Measurements from ENCODE around the gene DCLK2. TPM values are rescaled to one million over a fixed set of nuclear protein-coding genes. Genes with fewer than 3 reads are reported as not detected.

The DCLK2 gene
- total and polyA plus RNA-seq, 2 of the 13 experiments (the other 11 are each of a cell fraction or from before 2014, with no cell fraction given), result not detected

DNA sequence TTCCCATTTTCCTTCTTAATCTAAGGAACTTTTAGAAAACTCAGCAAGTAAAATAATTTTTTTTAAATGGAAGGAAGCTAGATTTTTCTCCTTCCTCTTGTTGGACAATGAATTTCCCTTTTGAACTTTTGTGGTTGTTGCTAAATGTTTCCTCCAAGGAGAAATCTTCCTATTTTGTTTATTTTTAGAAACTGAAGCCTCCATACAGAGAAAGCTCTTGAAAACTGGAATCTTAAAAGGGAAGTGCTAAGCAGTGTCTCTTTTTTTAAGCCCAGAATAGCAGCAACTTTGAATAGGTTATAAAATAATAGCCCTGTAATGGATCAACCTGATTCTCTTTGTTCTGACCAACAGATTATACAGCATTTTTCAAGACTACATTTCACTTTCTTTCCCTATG, 15.1 kb upstream of the DCLK2 start:
- FAIRE-seq (no peak), DNase-seq (ENCODE audit: low spot score) (no peak), ATAC-seq (no peak)
- no TSS peak for BruUV-seq (replicated peaks)
- Histone ChIP-seq H3K27me3 (ENCODE audit: control insufficient read depth in 1 of 2, insufficient read depth in 2 of 2, low read length in 2 of 2) (no peaks in the 10 kb centered on the region), H2AFZ (ENCODE audit: low read length) (no peak overlapping the region), H3K4me1 (ENCODE audit: insufficient read depth, low read length) (no peaks in the 10 kb centered on the region), H3K79me2 (ENCODE audit: insufficient read depth, low read length) (no peaks in the 10 kb centered on the region), H3K36me3 (replicated peaks in 1 of 2; ENCODE audit: control insufficient read depth in 1 of 2, insufficient read depth in 2 of 2, low read length in 2 of 2) (no peaks in the 10 kb centered on the region), H3K27ac (ENCODE audit: extremely low read length, insufficient read depth, low read length) (no peak overlapping the region), H3K9ac (ENCODE audit: insufficient read depth, low read depth, low read length) (no peak overlapping the region), H4K20me1 (ENCODE audit: insufficient read depth, low read length) (no peaks in the 10 kb centered on the region), H3K4me2 (ENCODE audit: low read depth, low read length) (no peak overlapping the region), H3K4me3 (replicated peaks in 1 of 3; ENCODE audit: insufficient read depth in 1 of 3, low read depth in 2 of 3, low read length in 3 of 3) (no peak overlapping the region), H3K9me3 (ENCODE audit: low read length) (0 out of 2 replicates have a peak, but pooled peaks cover 2% of the 10 kb centered on the region)
- intact Hi-C loops (cut with micrococcal nuclease; ENCODE audit: unreplicated experiment), result no loop called here
- TF ChIP-seq KLF13 (CRISPR knock-in tag; IDR thresholded peaks at IDR 0.05), result no peak
- TF ChIP-seq MBD4 (IDR thresholded peaks at IDR 0.05; ENCODE audit: borderline replicate concordance, low read length), result no peak
- POLR2A ChIA-PET, result no interaction called here
- CTCF ChIA-PET (ENCODE audit: low intra/inter-chr PET ratio, low total read pairs), result no interaction called here
- in situ Hi-C loops (cut with HindIII; ENCODE audit: extremely low pct_ligation_motif_present, low pct_unique_long_range_greater_than_20kb), result no loop called here

DNA sequence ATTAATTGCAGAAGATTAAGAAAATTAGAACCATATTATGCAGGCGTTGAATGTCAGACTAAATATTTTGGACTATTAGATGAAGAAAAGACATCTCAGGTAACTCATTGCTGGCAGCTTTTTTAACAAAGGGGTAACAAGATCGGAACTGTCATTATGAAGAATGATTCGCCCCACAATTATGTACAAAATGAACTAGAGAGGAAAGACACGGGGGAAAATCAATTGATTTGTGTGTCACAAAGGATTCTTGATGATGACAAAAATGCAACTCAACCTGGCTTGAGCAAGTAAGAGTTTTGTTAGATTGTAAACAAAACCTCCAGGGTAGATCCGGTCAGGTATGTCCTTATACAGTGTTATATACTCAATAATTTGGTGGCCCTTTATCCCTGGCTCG, 12.5 kb upstream of the DCLK2 start:
- no peak for DNase-seq (ENCODE audit: low spot score)
- no peak for FAIRE-seq
- no peak for ATAC-seq
- POLR2A ChIA-PET, result no interaction called here
- Histone ChIP-seq H3K27me3 (ENCODE audit: control insufficient read depth in 1 of 2, insufficient read depth in 2 of 2, low read length in 2 of 2) (no peaks in the 10 kb centered on the region), H3K4me2 (ENCODE audit: low read depth, low read length) (no peak overlapping the region), H3K36me3 (replicated peaks in 1 of 2; ENCODE audit: control insufficient read depth in 1 of 2, insufficient read depth in 2 of 2, low read length in 2 of 2) (no peaks in the 10 kb centered on the region), H3K79me2 (ENCODE audit: insufficient read depth, low read length) (no peaks in the 10 kb centered on the region), H3K4me3 (replicated peaks in 1 of 3; ENCODE audit: insufficient read depth in 1 of 3, low read depth in 2 of 3, low read length in 3 of 3) (no peak overlapping the region), H3K4me1 (ENCODE audit: insufficient read depth, low read length) (no peaks in the 10 kb centered on the region), H3K27ac (ENCODE audit: extremely low read length, insufficient read depth, low read length) (no peak overlapping the region), H4K20me1 (ENCODE audit: insufficient read depth, low read length) (no peaks in the 10 kb centered on the region), H3K9me3 (ENCODE audit: low read length) (no peaks in the 10 kb centered on the region), H2AFZ (ENCODE audit: low read length) (no peak overlapping the region), H3K9ac (ENCODE audit: insufficient read depth, low read depth, low read length) (no peak overlapping the region)
- intact Hi-C loops (cut with micrococcal nuclease; ENCODE audit: unreplicated experiment) (no loop called here), in situ Hi-C loops (cut with HindIII; ENCODE audit: extremely low pct_ligation_motif_present, low pct_unique_long_range_greater_than_20kb) (no loop called here)
- no TSS peak for BruUV-seq (replicated peaks)
- WGBS (ENCODE audit: low lambda C conversion rate), result 1% methylated on average over 6 of the region's 6 CpGs
- CTCF ChIA-PET (ENCODE audit: low intra/inter-chr PET ratio, low total read pairs), result no interaction called here
- TF ChIP-seq ZBTB42 (CRISPR knock-in tag; IDR thresholded peaks at IDR 0.05) (no peak), ZSCAN21 (CRISPR knock-in tag; IDR thresholded peaks at IDR 0.05; ENCODE audit: borderline replicate concordance) (no peak), ZNF607 (CRISPR knock-in tag; IDR thresholded peaks at IDR 0.05; ENCODE audit: borderline replicate concordance) (no peak), MAZ (IDR thresholded peaks at IDR 0.05; ENCODE audit: borderline replicate concordance, low read depth, low read length) (no peak), MAZ (CRISPR knock-in tag; IDR thresholded peaks at IDR 0.05; ENCODE audit: low read depth) (no peak), ZMYM2 (CRISPR knock-in tag; IDR thresholded peaks at IDR 0.05) (no peak), SIN3B (IDR thresholded peaks at IDR 0.05; ENCODE audit: low read length) (no peak), MBNL3 (CRISPR knock-in tag; conservative IDR thresholded peaks at IDR 0.05) (no peak)
- TF ChIP-seq, protein P1, sequence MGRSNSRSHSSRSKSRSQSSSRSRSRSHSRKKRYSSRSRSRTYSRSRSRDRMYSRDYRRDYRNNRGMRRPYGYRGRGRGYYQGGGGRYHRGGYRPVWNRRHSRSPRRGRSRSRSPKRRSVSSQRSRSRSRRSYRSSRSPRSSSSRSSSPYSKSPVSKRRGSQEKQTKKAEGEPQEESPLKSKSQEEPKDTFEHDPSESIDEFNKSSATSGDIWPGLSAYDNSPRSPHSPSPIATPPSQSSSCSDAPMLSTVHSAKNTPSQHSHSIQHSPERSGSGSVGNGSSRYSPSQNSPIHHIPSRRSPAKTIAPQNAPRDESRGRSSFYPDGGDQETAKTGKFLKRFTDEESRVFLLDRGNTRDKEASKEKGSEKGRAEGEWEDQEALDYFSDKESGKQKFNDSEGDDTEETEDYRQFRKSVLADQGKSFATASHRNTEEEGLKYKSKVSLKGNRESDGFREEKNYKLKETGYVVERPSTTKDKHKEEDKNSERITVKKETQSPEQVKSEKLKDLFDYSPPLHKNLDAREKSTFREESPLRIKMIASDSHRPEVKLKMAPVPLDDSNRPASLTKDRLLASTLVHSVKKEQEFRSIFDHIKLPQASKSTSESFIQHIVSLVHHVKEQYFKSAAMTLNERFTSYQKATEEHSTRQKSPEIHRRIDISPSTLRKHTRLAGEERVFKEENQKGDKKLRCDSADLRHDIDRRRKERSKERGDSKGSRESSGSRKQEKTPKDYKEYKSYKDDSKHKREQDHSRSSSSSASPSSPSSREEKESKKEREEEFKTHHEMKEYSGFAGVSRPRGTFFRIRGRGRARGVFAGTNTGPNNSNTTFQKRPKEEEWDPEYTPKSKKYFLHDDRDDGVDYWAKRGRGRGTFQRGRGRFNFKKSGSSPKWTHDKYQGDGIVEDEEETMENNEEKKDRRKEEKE (IDR thresholded peaks at IDR 0.05), result no peak
